Measurements from ENCODE around the gene GALNT2.

DNA sequence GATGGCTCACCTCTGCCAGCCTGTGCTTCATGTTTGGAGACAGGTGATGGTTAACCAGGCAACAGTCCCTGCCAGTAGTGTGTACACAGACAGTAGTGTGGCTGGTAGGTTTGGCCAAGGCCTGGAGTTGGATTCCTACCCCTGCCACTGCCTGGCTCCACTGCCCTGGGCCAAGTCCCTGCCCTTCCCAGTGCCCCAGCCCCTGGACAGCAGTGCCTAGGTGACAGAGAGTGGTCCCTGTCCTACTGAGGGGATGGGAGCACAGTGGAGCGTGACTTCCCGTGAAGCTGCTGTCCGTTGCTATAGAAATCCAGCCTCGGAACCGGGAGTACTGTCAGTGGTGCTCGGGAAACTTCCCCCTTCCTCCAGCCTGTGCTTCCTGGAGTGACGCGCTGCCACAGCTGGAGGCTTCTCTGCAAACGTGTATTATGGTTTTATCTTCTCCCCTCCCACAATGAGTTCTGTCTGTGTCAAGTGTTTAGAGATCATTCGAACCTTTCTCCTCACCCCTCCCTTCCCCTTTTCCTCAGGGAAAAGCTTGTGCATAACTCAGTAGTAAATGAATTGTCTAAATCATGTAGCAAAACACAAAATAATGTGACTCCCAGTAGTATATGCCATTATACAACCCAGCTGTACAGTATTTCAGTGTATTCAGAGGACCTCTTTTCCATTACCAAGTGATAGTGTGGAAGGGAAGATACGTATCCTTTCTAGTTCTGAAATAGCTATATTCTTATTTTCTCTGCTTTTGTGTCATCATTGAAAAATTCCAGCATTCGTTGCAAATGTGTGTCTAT, 73.4 kb downstream of the GALNT2 start:
- TF ChIP-seq POLR2A (IDR thresholded peaks at IDR 0.05; ENCODE audit: low read length): no peak
- no peak for TF ChIP-seq GATA1 (IDR thresholded peaks at IDR 0.05; ENCODE audit: low read depth, low read length)
